Activated effector memory CD4-positive, alpha-beta T cell treated with Interleukin-2 at 50 U/mL for 16 hours (primary cell): Measurements from ENCODE around the gene EPHA8.

Source experiments
- DNase-seq: peaks from one replicate; pipeline ENCODE4 v3.0.0-alpha.2; 2020

EPHA8 gene

GRCh38 chr1:22569269-22569668, 6.0 kb downstream of the EPHA8 start:
- no peak for DNase-seq

- DNase-seq = no peak
Observed at GRCh38 chr1:22570140-22570909, 7.0 kb downstream of the EPHA8 start.

DNA sequence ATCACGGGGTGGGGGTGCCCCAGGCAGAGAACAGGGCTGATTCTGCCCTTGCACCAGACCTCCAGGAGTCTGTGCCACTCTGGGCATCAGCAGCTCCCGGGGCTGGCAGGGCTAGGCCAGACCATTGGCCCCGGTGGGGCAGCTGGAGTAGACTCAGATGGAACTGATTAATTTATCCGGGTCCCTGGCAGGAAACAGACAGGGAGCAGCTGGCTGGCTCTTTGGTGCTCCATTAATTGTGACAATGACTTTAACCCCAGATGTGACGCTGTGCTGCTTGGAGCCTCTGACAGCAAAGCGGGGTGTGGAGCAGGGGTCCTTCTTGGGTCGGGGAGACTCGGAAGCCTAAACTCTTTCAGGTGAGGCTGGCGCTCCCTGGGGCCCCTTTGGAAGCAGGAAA, 9.5 kb downstream of the EPHA8 start:
- no peak for DNase-seq

GRCh38 chr1:22573237-22573636, 9.9 kb downstream of the EPHA8 start:
- no peak for DNase-seq

DNA sequence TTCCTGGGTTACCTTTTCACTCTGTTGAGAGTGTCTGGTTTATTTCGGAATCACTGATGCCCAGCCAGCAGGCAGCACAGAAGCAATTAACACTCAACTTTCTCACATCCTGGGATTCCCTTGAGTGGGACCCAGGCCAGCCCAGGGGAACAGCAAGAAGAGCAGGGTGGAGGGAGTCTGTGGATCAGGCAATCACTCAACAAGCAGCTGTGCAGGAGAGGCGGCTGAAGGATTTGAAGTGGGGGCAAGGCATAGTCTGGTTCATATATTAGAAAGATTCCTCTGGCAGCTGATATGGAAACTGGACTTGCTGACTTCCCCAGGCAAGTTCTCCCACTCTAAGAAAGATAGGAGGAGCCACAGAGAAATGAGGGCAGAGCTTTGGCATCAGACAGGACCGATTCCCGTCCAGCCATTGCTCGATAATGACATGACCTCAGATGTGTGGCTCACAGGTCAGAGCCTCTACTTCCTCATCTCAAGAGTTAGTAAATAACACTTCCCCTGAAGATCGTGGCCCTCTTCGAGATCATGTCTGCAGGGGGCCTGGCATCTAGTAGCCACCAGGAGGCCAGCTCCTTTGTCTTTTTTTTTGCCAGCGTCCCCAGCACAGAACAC, 12.4 kb downstream of the EPHA8 start:
- no peak for DNase-seq

DNA sequence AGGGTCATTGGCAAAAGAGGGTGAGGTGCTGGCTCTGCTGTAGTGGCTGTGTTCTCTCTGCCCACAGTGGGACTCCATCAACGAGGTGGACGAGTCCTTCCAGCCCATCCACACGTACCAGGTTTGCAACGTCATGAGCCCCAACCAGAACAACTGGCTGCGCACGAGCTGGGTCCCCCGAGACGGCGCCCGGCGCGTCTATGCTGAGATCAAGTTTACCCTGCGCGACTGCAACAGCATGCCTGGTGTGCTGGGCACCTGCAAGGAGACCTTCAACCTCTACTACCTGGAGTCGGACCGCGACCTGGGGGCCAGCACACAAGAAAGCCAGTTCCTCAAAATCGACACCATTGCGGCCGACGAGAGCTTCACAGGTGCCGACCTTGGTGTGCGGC, 12.9 kb downstream of the EPHA8 start:
- no peak for DNase-seq

- DNase-seq = no peak
Observed at GRCh38 chr1:22576617-22577016, 13.3 kb downstream of the EPHA8 start.

GRCh38 chr1:22578732-22579361, 15.6 kb downstream of the EPHA8 start:
- DNase-seq = no peak

DNA sequence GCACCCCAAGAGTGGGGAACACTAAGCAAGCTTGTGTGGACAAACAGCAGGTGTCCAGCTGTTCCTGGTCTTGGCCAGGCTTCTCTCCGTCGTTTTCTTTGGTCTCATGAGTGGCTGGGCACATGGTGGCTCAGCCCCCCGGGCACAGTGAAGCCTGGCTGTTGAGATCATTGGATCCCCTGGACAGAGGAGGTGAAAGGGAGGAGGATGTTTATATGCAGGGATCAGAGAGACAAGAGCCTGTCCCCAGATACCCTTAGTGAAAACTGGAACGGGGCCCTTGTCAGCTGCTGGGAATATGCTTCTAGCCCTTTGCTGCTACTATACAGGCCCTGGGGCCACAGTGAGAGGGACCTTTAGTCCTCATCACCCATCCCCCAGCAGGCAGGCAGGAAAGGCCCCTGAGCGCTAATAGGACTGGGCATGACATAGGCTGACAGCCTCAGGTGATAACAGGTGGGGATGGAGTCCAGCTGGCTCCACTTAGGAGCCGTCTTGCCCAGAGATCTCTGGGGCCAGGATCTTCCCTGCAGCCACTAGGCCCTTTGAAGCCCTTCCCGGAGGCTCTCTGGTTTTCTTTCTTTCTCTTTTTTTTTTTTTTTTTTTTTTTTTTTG, 16.4 kb downstream of the EPHA8 start:
- no peak for DNase-seq

GRCh38 chr1:22582661-22583635, 19.7 kb downstream of the EPHA8 start:
- DNase-seq = no peak

- DNase-seq = no peak
Observed at GRCh38 chr1:22584001-22584562, 20.8 kb downstream of the EPHA8 start.

DNA sequence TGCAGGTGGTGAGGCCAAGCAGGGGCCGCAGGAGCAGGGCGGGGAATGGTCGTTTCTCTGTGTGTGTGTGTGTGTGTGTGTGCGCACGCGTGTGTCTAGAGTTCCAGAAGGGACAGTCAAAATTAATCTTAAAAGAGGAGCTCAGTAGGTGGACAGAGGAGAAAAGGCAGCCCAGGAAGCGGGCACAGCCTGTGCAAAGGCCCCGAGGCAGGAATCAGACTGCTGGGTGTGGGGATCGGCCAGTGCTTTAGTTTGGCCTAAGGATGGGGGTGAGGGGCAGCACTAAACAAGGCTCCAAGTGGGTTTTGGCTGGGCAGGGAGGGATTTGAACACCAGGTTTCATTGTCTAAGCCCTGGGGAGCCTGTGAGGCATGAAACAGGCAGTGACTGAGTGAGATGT, 21.7 kb downstream of the EPHA8 start:
- no peak for DNase-seq

DNA sequence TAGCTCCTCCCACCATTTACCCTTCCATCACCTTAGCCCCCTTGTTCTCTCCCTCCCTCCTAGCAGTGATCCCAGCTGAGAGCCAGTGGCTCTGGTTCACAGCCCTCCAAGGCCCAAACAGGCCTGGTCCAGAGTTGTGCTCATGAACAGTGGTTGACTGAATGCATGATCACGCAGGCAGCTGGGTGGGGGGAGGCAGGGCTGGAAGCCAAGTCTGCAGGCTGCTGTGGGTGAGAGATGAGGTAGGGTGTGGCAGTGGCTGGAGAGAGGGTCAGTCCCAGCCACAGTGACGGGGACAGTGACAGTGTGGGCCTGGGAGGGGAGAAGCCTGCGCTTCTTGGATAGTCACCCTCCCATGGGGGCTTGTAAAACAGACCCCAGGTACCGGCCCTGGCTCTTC, 22.2 kb downstream of the EPHA8 start:
- DNase-seq = no peak

- no peak for DNase-seq
Observed at GRCh38 chr1:22586356-22587130, 23.3 kb downstream of the EPHA8 start.

DNA sequence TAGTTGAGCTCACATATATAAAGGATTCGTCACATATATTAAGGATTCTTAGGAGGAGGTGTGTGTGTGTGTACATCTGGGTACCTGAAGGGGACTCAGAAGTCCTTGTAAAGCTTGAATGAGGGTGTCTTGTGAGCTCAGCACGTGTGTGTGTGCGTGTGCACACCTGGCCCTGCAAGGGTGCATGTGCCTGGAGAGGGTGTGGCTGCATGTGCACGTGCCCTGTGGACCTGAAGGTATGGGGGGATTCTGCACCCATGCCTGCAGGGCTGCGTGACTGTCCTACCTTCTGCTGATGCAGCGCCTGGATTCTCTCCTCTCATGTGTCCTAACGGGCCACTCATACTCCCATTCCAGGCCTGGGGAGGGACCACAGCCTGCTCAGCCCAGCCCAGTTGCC, 24.0 kb downstream of the EPHA8 start:
- DNase-seq = no peak

DNA sequence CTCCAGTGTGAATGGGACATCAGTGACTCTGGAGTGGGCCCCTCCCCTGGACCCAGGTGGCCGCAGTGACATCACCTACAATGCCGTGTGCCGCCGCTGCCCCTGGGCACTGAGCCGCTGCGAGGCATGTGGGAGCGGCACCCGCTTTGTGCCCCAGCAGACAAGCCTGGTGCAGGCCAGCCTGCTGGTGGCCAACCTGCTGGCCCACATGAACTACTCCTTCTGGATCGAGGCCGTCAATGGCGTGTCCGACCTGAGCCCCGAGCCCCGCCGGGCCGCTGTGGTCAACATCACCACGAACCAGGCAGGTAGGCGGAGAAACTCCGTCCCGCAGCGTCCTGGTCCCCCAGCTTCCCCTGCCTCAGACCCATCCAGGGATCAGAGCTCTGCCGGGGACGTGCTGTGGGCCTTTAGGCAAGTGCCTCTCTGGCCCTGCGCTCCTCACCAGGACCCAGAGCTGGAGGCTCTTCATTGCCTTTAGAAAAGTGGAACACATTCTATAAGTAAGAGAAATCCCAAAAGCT, 25.7 kb downstream of the EPHA8 start:
- no peak for DNase-seq

- DNase-seq = no peak
Observed at GRCh38 chr1:22591576-22591975, 28.3 kb downstream of the EPHA8 start.

DNA sequence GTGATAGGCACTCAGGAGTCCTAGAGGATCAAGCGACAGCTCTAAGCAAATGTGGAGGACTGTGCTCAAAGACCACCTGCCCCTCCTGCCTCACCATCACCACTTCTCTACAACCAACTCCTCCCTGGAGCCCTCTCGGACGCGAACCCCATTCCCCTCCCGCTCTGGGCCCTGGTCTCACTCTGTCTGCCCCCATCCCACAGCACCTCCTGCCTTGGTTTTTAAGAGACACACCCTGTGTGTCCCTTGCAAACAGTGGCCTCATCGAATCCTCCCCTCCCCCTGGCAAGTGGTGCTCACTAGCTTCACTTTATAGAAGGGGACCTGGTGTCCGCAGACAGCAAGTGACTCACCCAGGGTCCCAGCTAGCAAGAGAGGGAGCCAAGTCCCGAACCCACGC, 28.8 kb downstream of the EPHA8 start:
- no peak for DNase-seq

GRCh38 chr1:22592919-22593790, 29.9 kb downstream of the EPHA8 start:
- DNase-seq = no peak

- no peak for DNase-seq
Observed at GRCh38 chr1:22594396-22594795, 31.1 kb downstream of the EPHA8 start.
